HG02973 (cell line): ENCODE data around the gene SAMD4B.

Source experiments
- ATAC-seq: cut with Tn5 transposase; IDR thresholded peaks from one replicate; pipeline ENCODE4 v1.9.1; 2021; ENCODE audit warnings: moderate library complexity; ENCODE audit not compliant: unreplicated experiment

SAMD4B gene

GRCh38 chr19:39386557-39386956 is 44.3 kb downstream of the SAMD4B start:
- ATAC-seq = no peak

GRCh38 chr19:39388657-39389056 is 46.4 kb downstream of the SAMD4B start:
- ATAC-seq = no peak

GRCh38 chr19:39389631-39390414 is 47.6 kb downstream of the SAMD4B start:
- ATAC-seq = no peak

GRCh38 chr19:39390451-39390750 is 48.2 kb downstream of the SAMD4B start:
- ATAC-seq = no peak

GRCh38 chr19:39390751-39391437 is 48.7 kb downstream of the SAMD4B start, which contains the start of the genes MED29 and PAF1:
Gene MED29 (plus strand): TSS chr19:39391378. CDS start chr19:39391423, 45 bp downstream.
Gene PAF1 (minus strand): TSS chr19:39391106. CDS start chr19:39390864, 242 bp downstream.
- ATAC-seq = peak; percentile 85

- ATAC-seq = peak; percentile 37
These were observed 55.4 kb downstream of the SAMD4B start for GRCh38 chr19:39397360-39398296.

- no peak for ATAC-seq
These were observed 56.2 kb downstream of the SAMD4B start for GRCh38 chr19:39398297-39398864.

- ATAC-seq = no peak
These were observed 57.4 kb downstream of the SAMD4B start for GRCh38 chr19:39399668-39400050.

GRCh38 chr19:39400061-39400460 is 57.8 kb downstream of the SAMD4B start:
- no peak for ATAC-seq

- ATAC-seq = no peak
These were observed 58.9 kb downstream of the SAMD4B start for GRCh38 chr19:39401070-39401548.

GRCh38 chr19:39401549-39402345 is 59.5 kb downstream of the SAMD4B start:
- ATAC-seq = no peak

- ATAC-seq = no peak
These were observed 60.4 kb downstream of the SAMD4B start for GRCh38 chr19:39402346-39403300.

- ATAC-seq = peak; percentile 28
These were observed 61.4 kb downstream of the SAMD4B start for GRCh38 chr19:39403331-39404312.

GRCh38 chr19:39405261-39405957 is 63.2 kb downstream of the SAMD4B start:
- ATAC-seq = no peak

- ATAC-seq = no peak
These were observed 63.9 kb downstream of the SAMD4B start for GRCh38 chr19:39405958-39406655.

GRCh38 chr19:39406656-39407409 is 64.6 kb downstream of the SAMD4B start, which contains the start of gene ZFP36:
Gene ZFP36 (plus strand): TSS chr19:39406847. CDS start chr19:39406905, 58 bp downstream.
- no peak for ATAC-seq
